HG02798 (cell line): ENCODE data around the gene SMARCC2.
A peak's percentile ranks its signal among the peaks of the same experiment; 100 is the strongest.
"Not testable (repeated sequence)": the region's sequence is repeated elsewhere in the genome, so short reads cannot be mapped to it uniquely, and the experiment has no call there.

Experiments
- ATAC-seq: cut with Tn5 transposase; IDR thresholded peaks from one replicate; pipeline ENCODE4 v1.9.1; 2021; ENCODE audit warnings: mild to moderate bottlenecking; ENCODE audit not compliant: unreplicated experiment, poor library complexity

Gene SMARCC2

DNA sequence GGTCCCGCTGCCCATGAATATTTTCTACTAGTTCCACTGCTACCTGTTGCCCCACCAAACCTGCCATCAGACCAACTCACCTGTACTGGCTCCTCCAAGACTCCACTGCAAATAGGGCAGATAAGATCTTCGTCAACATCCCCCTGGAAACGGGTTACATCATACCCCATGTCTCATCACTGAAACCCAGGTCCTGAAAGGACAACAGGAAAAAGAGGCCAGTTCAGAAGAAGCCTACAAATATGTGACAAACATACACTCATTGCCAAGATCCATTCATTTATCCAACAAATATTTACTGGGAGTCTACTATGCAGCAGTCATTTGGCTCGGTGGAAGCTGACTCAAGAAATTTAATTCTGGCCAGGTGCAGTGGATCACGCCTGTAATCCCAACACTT is 24.6 kb upstream of the SMARCC2 start:
- no peak for ATAC-seq

DNA sequence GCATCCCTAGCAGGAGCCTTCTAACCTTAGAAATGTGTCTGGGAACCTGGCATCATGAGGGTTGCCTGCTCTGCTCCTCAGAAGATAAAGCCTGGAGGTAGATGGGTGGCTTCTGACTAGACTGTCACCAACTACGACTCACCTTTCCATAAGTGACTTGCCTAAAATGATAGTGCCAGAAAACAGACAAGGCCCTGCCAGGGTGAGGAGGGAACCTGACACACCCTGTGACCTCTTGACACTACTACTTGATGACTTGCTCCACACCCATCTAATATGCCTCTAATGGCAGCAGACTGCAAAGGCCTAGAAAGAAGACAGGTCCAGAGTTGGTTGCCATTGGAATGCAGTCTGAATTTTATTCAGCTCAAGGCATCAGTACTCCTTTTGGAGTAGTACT is 23.1 kb upstream of the SMARCC2 start:
- ATAC-seq: no peak

DNA sequence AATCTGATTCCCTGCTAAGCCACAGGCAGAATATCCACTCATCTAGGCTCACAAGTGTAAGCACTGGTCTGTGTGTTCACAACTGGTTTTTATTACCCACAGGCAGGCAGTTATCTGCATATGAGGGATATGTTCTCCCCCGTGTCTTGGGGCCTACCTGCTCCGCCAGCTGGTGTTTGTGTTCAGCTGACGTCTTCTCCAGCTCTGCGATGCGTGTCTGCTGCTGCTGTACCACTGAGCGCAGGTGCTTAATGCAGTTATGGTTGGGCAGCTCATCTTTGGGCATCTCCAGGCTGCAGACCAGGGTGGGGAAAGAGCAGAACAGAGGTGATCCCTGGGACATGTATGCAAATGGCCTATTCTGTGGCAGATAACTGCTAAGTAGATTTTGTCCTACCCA is 18.7 kb upstream of the SMARCC2 start:
- ATAC-seq: no peak

DNA sequence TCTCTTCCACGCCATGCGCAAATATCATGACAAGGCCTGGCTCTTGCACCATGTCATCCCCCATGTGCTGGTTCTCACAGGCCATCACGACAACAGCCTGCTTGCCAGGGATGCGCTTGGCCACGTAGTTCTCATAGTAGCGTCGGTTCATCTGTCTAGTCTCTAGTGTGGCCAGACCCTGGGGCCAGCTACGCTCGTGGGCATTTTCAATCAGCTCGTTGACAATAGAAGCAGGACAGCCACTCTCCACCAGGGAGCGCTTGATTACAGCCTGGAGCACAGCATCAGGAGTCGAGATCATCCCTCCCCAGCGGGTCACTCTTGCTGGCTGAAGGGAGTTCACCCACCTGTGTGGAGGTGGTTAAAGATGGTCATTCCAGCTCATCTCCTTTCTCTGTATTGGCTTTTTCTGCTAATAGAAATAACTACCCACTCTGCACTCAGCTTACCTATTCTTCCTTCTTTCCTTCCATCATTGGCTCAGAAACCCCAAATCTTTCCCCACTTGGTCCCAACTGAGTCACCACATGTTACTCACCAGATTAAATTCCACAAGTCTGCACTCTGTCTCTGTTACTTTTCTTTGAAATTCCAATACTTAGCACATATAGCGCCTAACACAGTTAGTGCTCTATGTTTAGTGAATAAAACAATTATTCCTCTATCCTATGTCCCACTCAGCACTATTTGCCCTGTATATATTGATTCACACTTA is 17.3 kb upstream of the SMARCC2 start:
- ATAC-seq: no peak

DNA sequence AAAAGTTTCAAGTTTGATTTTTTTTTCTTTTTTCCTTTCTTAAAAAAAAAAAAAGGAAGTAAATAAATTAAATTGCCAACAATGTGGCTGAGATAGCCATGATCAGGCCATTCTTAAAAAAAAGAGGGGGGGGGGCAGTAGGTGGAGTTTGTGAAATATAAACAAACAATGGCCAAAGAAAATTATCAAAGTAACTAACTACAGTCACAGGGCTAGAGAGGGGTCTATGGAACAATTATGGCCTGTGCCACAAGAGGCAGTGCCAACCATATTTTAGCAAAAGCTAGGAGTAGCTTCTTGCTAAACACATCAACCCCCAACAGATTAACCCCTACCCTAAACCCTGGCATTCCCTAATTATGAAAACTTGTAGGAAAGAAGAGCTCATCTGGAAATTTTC is 16.2 kb upstream of the SMARCC2 start:
- ATAC-seq: no peak

DNA sequence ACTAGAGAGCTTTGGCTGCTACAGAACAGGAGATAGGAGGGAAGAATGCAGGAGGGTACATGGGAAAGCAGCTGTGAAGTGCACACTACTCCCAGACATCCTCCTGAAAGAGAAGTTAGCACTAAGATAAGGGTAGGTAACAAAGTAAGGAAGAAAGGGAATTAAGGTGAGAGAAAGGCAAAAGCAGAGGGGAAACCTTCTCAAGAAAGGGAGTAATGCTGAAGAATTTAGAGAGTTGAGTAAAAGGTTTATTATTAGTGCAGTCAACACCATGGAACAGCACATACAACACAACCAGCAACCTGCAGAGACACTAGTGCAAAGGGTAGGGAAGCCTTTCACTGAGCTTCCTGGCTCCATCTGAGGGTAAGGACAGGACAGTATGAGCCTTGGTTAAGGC is 15.0 kb upstream of the SMARCC2 start:
- no peak for ATAC-seq

DNA sequence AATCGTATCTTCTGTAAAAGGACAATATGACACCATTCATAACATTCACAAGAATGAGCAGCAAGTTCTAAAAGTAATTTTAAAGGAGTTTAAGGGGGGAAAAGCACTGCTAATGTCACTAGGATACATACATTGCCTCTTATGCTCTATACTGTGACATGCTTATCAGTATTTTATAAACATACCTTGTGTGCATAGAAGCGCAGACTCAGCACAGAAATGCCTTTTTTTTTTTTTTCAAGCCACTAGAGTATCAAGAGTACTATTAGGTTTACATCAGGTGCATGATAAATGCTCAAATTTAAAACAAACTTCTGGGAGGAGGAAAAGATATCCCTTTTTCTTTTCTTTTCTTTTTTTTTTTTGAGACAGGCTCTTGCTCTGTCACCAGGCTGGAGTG is 13.6 kb upstream of the SMARCC2 start:
- ATAC-seq: no peak

DNA sequence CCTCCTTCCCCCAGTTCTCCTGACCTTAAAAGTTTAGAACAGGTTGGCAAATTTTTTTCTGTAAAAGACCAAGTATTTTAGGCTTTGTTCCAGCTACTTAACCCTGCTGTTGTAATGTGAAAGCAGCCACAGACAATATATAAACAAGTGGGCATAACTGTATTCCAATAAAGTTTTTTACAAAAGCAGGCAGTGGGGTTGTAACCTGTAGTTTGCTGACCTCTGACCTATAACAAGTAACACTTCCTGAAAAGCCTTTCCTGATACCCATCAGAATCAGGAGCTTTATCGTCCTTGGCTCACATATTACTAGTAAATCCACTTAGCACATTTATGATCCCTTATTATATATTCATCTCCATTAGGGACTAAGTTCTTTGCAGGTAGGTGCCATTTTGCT is 13.1 kb upstream of the SMARCC2 start:
- ATAC-seq: no peak

DNA sequence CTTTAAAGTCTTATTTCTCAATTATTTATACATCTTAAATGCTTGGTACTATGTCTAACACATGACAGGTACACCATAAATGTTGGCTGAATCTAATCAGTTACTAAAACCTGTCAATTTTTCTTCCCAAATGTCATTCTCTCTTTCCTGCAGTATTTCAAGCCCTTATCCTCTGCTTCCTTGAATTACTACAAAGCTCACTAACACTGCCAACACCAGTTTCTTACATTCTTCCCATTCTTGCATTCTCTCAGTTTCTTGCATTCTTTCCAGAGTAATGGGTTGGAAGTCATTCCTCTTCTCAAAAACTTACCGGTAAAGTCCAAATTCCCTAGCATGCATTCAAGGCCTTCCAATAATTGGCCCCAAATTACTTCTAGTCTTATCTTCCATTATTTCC is 9.6 kb upstream of the SMARCC2 start:
- ATAC-seq: no peak

DNA sequence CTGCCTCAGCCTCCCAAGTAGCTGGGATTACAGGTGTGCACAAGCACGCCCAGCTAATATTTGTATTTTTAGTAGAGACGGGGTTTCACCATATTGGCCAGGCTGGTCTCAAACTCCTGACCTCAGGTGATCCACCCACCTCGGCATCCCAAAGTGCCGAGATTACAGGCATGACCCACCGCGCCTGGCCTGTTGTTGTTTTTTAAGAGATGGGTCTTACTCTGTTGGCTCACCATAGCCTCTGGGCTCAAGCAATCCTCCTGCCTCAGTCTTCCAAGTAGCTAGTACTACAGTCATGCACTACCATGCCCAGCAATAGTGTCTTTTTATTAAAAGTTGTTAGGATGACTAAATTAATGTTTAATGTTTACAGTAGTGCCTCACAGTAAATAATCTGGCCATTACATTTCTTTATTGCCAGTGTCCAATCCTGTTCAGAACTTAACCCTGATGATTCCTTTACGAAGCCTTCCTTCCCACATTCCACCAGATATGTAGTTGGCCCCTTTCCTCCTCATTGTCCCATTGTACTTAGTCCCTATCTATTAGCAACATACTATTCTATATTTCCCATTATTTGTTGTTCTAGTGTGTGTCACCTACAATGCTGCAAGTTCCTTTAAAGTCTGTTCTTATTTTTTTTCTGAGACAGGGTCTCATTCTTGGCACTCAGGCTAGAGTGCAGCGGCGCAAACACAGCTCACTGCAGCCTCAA is 8.8 kb upstream of the SMARCC2 start:
- no peak for ATAC-seq

DNA sequence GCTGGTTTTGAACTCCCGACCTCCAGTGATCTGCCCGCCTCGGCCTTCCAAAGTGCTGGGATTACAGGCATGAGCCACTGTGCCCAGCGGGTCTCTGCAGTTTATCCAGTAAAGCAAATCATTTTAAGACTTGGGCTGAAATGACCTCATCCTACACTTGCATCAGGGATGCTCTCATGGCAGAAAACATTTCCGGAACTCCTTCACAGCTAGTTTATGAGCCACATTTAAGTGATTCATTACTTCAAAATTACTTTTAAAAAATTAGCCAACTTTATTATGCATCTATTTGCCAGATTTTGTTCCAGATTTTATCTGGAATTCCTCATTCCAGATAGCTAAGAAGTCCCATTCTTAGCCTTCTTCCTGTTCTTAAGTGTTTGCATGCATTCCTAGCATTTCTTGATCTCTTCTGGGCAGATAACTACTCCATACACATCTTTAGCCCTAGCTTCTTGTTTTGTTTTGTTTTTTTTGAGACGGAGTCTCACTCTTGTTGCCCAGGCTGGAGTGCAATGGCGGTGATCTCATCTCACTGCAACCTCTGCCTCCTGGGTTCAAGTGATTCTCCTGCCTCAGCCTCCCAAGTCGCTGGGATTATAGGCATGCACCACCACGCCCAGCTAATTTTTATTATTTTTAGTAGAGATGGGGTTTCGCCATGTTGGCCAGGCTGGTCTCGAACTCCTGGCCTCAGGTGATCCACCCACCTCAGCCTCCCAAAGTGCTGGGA is 7.7 kb upstream of the SMARCC2 start:
- not testable (repeated sequence) for ATAC-seq

DNA sequence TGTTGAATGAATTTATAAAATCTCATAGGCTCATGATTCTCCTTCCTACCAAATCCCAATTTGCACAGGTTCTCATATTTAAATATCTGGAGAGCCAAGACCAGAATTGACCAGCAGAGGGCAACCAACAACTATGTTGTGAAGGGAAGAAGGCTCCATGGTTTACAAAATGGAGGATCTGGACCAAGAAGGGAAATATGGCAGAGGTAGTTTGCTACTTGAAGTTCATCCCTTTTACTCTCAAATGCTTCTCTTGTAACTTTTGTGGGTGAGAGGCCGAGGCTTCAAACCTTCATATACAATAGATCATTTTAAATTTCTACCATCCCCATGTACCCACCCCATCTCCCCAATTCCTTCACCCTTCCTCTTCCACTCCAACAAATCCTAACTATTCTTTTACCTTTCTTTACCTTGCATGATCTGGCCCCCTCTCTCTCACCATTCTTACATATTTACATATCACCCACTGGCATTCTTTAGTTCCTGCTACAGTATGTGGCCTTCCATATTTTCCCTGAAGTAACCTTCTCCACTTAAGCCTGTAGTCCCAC is 3.8 kb upstream of the SMARCC2 start:
- ATAC-seq: no peak

DNA sequence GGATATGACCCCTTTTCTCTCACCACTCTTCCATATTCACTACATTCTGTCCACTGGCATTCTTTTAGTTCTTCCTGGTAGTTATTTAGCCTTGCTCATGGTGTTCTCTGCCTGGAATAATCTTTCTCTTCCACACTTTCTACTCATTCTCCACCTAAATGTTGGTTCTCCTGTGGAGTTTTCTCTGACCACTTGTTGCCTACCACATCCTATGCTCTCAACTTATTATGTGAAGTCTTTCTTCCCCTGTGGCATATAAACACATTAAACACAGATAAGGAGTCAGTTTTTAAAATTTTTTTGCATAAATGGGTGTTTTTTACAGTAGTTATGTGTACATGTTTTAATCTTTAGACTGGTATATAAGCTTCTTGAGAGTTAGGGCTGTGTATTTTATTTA is 3.3 kb upstream of the SMARCC2 start:
- no peak for ATAC-seq

DNA sequence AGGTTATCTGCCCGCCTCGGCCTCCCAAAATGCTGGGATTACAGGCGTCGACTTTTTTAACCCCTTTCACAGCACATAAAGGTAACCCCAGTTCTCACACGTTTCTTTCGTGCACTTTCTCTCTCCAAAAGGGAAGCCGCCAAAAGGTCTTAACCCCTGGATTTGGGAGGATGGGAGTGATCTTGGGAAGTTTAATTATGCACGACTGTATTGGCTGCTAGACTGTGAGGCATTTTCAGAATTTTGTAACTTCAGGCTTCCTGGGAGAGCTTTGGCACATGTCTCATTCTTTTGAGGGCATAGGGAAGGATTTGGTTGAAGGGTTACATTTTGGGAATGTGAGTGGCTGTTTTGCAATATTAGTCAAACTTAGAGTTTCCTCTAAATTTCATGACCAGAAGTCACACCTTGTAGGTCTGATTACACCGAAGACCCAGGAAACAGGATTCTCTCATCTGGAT is 1.4 kb upstream of the SMARCC2 start:
- no peak for ATAC-seq

DNA sequence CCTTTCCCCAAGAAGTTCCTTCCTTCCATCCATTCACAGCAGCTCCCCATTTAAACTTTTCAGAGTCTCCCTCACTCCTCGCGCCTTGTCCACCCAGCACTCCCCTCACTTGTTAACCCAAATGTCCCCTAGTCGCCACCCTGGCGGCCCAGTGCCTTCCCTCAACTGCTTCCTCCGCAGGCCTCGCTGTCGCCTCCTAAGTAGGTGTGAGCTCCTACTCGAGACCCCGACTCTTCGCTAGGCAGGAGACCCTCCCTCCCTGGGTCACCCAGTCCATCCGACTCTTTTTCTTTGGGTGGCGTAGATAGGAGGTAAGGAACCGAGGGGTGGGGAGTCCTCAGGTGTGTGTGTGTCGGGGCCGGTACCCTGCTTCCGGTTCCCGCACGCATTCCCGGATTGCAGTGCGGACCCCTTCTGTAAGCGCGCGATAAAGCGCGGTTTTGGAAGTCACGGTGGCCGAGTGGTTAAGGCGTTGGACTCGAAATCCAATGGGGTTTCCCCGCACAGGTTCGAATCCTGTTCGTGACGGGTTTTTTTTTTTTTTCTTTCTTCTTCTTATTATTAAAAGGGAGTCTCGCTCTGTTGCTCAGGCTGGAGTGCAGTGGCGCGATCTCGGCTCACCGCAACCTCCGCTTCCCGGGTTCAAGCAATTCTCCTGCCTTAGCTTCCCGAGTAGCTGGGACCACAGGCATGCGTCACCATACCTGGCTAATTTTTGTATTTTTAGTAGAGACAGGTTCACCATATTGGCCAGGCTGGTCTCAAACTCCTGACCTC is 823 bp upstream of the SMARCC2 start:
- ATAC-seq: peak; percentile 30

DNA sequence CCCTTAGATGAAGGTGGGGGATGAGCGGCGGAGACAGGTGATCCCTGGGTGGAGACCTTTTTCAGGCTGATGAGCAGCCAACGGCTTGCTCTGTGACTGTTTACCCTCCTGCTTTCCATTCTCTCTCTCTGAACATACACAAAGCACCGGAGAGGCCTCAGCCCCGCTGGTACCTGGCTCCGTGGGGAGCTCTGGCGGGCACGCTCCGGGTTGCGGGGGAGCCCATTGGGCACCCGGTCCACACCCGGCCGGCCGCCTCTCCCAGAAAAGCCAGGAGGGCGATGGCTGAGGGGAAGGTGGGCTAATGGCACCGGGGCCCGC is 545 bp downstream of the SMARCC2 start:
- no peak for ATAC-seq

DNA sequence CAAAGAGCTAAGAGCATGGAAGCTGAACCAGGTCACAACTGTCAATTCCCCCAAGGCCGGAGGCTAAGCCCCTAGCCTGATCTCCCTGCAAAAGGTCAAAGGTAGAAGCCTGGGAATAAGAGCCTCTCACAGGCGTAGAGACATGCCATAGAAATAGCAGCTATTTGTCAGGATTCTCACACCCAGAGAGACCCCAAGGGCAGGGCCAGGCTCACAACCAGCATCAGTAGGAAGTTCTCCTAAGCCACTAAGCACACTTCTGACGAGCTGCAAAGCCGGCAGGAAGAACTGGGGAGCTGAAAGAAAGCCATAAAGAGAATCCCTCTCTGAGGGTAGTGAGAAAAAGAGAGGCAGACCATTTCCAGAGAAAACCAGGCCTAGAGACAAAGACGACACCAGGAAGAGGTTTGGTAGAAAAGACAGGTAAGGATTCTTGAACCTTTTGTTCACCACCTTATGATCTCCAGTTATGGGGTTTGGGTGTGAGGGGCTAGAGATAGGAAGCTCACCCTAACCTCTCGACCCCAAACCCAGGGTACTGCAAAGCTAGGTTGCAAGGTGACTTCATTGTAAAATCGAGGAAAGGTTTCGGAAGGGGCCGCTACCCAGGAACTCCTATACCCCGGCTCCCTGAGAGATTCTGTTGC is 1.0 kb downstream of the SMARCC2 start:
- ATAC-seq: no peak

DNA sequence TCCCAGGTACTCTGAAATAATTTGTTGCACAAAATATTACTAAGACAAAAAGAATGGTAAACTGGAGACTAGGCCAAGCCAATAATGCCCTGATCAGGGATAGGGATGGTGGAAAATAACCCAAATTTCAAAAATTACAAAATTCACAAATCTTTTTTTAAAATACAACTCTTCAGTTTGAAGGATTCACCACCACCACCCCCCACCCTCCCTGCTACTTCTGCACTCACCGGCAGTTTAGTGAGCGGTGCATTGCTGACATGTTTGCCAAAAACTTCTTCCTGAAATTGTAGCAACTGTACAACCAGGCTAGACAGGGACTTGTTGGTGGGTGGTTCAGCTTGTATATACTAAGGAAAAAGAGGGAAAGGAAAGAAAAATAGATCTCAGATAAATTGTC is 2.3 kb downstream of the SMARCC2 start:
- no peak for ATAC-seq

DNA sequence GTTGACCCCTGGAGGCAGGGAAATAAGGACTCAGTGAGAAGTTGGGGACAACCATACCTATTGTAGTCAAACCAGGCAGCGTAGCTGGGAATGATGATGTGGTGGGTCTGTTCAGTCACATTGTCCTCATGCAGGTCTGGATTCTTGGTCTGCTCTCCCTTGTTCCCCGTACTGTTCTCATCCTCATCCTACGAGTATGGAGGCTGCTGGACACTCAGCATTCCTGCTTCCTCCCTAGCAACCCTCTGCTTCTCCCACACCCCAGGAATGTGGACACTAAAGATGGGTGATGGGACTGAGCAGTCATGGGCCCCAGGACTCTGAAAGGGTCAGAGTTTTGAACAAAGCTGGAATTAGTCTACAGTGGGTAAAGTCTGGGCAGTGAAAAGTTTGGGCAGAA is 10.9 kb downstream of the SMARCC2 start:
- ATAC-seq: no peak

DNA sequence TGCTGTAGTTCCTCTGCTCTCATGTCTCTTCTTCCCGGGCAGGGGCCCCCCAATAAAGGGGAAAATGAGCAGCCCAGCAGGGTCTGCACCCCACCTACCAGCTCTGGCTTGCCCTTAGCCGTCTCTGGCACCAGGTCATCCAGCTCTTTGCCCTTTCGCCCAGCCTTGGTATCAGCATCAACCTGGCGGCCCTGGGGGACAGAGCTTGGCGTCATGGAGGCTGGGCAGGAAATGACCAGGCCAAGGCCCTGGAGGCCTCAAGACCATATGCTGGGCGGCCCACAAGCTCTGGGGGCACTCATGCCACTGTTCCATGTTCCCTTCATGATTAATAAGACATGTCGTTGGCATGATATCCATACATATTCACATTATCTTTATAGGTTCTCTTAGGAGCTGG is 16.4 kb downstream of the SMARCC2 start:
- ATAC-seq: no peak
